ENCODE results near the gene SLC30A3.

DNA sequence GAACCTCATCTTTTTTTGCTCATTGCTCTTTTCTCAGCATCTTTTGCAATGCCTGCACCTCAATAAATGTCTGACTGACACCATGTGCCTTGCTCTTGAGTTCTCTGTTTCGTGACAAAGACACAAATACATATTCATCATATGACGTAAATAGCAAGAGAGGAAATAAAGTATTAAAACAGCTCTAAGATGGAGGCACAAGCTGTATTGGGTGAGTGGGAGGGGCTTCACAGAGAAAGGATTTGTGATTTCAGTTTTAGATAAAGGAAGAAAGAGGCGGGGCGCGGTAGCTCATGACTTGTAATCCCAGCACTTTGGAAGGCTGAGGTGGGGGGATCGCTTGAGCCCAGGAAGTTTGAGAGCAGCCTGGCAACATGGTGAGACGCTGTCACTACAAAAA, 42.8 kb downstream of the SLC30A3 start:
- TF ChIP-seq EP300 (conservative IDR thresholded peaks at IDR 0.05; ENCODE audit: poor library complexity, severe bottlenecking) = no peak
- no peak for TF ChIP-seq EZH2 (IDR thresholded peaks at IDR 0.05; ENCODE audit: borderline replicate concordance, insufficient read depth, low read length, poor library complexity, severe bottlenecking)
- TF ChIP-seq, protein P1, sequence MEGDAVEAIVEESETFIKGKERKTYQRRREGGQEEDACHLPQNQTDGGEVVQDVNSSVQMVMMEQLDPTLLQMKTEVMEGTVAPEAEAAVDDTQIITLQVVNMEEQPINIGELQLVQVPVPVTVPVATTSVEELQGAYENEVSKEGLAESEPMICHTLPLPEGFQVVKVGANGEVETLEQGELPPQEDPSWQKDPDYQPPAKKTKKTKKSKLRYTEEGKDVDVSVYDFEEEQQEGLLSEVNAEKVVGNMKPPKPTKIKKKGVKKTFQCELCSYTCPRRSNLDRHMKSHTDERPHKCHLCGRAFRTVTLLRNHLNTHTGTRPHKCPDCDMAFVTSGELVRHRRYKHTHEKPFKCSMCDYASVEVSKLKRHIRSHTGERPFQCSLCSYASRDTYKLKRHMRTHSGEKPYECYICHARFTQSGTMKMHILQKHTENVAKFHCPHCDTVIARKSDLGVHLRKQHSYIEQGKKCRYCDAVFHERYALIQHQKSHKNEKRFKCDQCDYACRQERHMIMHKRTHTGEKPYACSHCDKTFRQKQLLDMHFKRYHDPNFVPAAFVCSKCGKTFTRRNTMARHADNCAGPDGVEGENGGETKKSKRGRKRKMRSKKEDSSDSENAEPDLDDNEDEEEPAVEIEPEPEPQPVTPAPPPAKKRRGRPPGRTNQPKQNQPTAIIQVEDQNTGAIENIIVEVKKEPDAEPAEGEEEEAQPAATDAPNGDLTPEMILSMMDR (IDR thresholded peaks at IDR 0.05; ENCODE audit: poor library complexity, severe bottlenecking) = no peak
- TF ChIP-seq, protein P2, sequence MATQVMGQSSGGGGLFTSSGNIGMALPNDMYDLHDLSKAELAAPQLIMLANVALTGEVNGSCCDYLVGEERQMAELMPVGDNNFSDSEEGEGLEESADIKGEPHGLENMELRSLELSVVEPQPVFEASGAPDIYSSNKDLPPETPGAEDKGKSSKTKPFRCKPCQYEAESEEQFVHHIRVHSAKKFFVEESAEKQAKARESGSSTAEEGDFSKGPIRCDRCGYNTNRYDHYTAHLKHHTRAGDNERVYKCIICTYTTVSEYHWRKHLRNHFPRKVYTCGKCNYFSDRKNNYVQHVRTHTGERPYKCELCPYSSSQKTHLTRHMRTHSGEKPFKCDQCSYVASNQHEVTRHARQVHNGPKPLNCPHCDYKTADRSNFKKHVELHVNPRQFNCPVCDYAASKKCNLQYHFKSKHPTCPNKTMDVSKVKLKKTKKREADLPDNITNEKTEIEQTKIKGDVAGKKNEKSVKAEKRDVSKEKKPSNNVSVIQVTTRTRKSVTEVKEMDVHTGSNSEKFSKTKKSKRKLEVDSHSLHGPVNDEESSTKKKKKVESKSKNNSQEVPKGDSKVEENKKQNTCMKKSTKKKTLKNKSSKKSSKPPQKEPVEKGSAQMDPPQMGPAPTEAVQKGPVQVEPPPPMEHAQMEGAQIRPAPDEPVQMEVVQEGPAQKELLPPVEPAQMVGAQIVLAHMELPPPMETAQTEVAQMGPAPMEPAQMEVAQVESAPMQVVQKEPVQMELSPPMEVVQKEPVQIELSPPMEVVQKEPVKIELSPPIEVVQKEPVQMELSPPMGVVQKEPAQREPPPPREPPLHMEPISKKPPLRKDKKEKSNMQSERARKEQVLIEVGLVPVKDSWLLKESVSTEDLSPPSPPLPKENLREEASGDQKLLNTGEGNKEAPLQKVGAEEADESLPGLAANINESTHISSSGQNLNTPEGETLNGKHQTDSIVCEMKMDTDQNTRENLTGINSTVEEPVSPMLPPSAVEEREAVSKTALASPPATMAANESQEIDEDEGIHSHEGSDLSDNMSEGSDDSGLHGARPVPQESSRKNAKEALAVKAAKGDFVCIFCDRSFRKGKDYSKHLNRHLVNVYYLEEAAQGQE (IDR thresholded peaks at IDR 0.05; ENCODE audit: borderline replicate concordance) = no peak
- TF ChIP-seq RAD21 (conservative IDR thresholded peaks at IDR 0.05) = no peak
- no peak for TF ChIP-seq POLR2AphosphoS5 (IDR thresholded peaks at IDR 0.05)

Measured in neural cell (in vitro differentiated cells).